HEK293 (cell line): ENCODE data around the gene MYOT.

ENCODE experiments used
- CTCF ChIA-PET: fragments of 350-600 bp; formaldehyde crosslinking; extraction: SDS; loops from one replicate; lab custom pipeline; 2021; ENCODE audit warnings: antibody characterized with exemption; lab: Yijun Ruan, JAX
- POLR2A ChIA-PET: fragments of 300-600 bp; formaldehyde crosslinking; extraction: SDS; loops from one replicate; lab custom pipeline; 2020; ENCODE audit warnings: antibody characterized with exemption, inconsistent platforms; lab: Yijun Ruan, JAX
- H3K27ac ChIP-seq: fragments of 200-500 bp; sonication (Bioruptor generic); 2 replicates; pipeline ENCODE4 v1.5.1; 2014; ENCODE audit warnings: low read depth, low read length, control low read depth, inconsistent platforms; ENCODE audit errors: extremely low read depth
- H3K36me3 ChIP-seq, 2 experiments: fragments of 200-500 bp in 1 of 2; sonication (Bioruptor generic) in 1 of 2; 1 replicate in 1 of 2; 2 replicates in 1 of 2; pipeline ENCODE4 v1.5.1; 2014 to 2017; ENCODE audit warnings: inconsistent platforms in 2 of 2, low read length in 2 of 2; ENCODE audit not compliant: control insufficient read depth in 2 of 2, insufficient read depth in 1 of 2
- H3K4me1 ChIP-seq: fragments of 200-500 bp; sonication (Bioruptor generic); 2 replicates; pipeline ENCODE4 v1.5.1; 2014; ENCODE audit warnings: mild to moderate bottlenecking, low read length, inconsistent platforms; ENCODE audit not compliant: control insufficient read depth, insufficient read depth
- H3K4me3 ChIP-seq: 2 replicates; pipeline ENCODE4 v1.5.1; 2011; ENCODE audit warnings: low read depth, mild to moderate bottlenecking, control low read depth, low read length, moderate library complexity
- H3K9me3 ChIP-seq: fragments of 200-500 bp; sonication (Bioruptor generic); 2 replicates; pipeline ENCODE4 v1.5.1; 2014; ENCODE audit warnings: low read depth, low read length, inconsistent platforms; ENCODE audit not compliant: control insufficient read depth, insufficient read depth
- BCL6B ChIP-seq: fragments of 450-650 bp; formaldehyde crosslinking; IDR thresholded peaks from 2 replicates; pipeline ENCODE4 v1.5.1; 2017; ENCODE audit warnings: missing biosample characterization, missing genetic modification characterization
- REPIN1 ChIP-seq: fragments of 450-650 bp; formaldehyde crosslinking; IDR thresholded peaks from 2 replicates; pipeline ENCODE4 v1.5.1; 2017; ENCODE audit warnings: missing biosample characterization, missing genetic modification characterization, low read depth
- SP2 ChIP-seq: fragments of 450-650 bp; formaldehyde crosslinking; IDR thresholded peaks from 2 replicates; pipeline ENCODE4 v1.5.1; 2016; ENCODE audit warnings: missing biosample characterization, missing genetic modification characterization
- TSHZ1 ChIP-seq: fragments of 450-650 bp; formaldehyde crosslinking; IDR thresholded peaks from 2 replicates; pipeline ENCODE4 v1.5.1; 2016; ENCODE audit warnings: missing biosample characterization, missing genetic modification characterization, borderline replicate concordance
- YY2 ChIP-seq: fragments of 450-650 bp; formaldehyde crosslinking; IDR thresholded peaks from 2 replicates; pipeline ENCODE4 v1.5.1; 2016; ENCODE audit warnings: missing biosample characterization, missing genetic modification characterization
- ZFHX2 ChIP-seq: fragments of 450-650 bp; formaldehyde crosslinking; conservative IDR thresholded peaks from 2 replicates; pipeline ENCODE4 v1.5.1; 2016; ENCODE audit warnings: missing biosample characterization, missing genetic modification characterization
- ZNF19 ChIP-seq: fragments of 450-650 bp; formaldehyde crosslinking; IDR thresholded peaks from 2 replicates; pipeline ENCODE4; 2016; ENCODE audit warnings: missing biosample characterization, missing genetic modification characterization, low read depth
- ZNF24 ChIP-seq: fragments of 450-650 bp; formaldehyde crosslinking; IDR thresholded peaks from 2 replicates; pipeline ENCODE4 v1.5.1; 2016; ENCODE audit warnings: missing biosample characterization, missing genetic modification characterization
- ZNF404 ChIP-seq: fragments of 450-650 bp; formaldehyde crosslinking; IDR thresholded peaks from 2 replicates; pipeline ENCODE4 v1.5.1; 2017; ENCODE audit warnings: missing biosample characterization, missing genetic modification characterization
- ZNF514 ChIP-seq: fragments of 450-650 bp; formaldehyde crosslinking; IDR thresholded peaks from 2 replicates; pipeline ENCODE4 v1.5.1; 2016; ENCODE audit warnings: missing biosample characterization, missing genetic modification characterization
- ZNF555 ChIP-seq: fragments of 450-650 bp; formaldehyde crosslinking; conservative IDR thresholded peaks from 2 replicates; pipeline ENCODE4 v1.5.1; 2017; ENCODE audit warnings: missing biosample characterization, mild to moderate bottlenecking, missing genetic modification characterization, inconsistent platforms
- ZNF561 ChIP-seq: fragments of 450-650 bp; IDR thresholded peaks from 2 replicates; pipeline ENCODE4 v1.5.1; 2018; ENCODE audit warnings: missing biosample characterization, missing genetic modification characterization, borderline replicate concordance
- ZNF624 ChIP-seq: fragments of 450-650 bp; formaldehyde crosslinking; IDR thresholded peaks from 2 replicates; pipeline ENCODE4 v1.5.1; 2017; ENCODE audit warnings: missing biosample characterization, missing genetic modification characterization
- ZNF792 ChIP-seq: fragments of 450-650 bp; formaldehyde crosslinking; IDR thresholded peaks from 2 replicates; pipeline ENCODE4 v1.5.1; 2016; ENCODE audit warnings: missing biosample characterization, missing genetic modification characterization
- ZNF830 ChIP-seq: fragments of 450-650 bp; IDR thresholded peaks from 2 replicates; pipeline ENCODE4 v1.5.0; 2018; ENCODE audit warnings: missing biosample characterization, missing genetic modification characterization, low read depth, mild to moderate bottlenecking, moderate library complexity
- ZSCAN18 ChIP-seq: fragments of 450-650 bp; formaldehyde crosslinking; IDR thresholded peaks from 2 replicates; pipeline ENCODE4 v1.5.1; 2016; ENCODE audit warnings: missing biosample characterization, missing genetic modification characterization
- ZSCAN30 ChIP-seq: fragments of 450-650 bp; IDR thresholded peaks from 2 replicates; pipeline ENCODE4 v1.5.1; 2018; ENCODE audit warnings: missing biosample characterization, mild to moderate bottlenecking, missing genetic modification characterization, moderate library complexity
- TF ChIP-seq, protein P1 (sequence below): fragments of 450-650 bp; formaldehyde crosslinking; IDR thresholded peaks from 2 replicates; pipeline ENCODE4 v1.5.1; 2016; ENCODE audit warnings: missing biosample characterization, missing genetic modification characterization
- TF ChIP-seq, protein P2 (sequence below): fragments of 450-650 bp; formaldehyde crosslinking; IDR thresholded peaks from 2 replicates; pipeline ENCODE4 v1.5.1; 2017; ENCODE audit warnings: missing biosample characterization, missing genetic modification characterization
- TF ChIP-seq, protein P3 (sequence below): fragments of 450-650 bp; formaldehyde crosslinking; conservative IDR thresholded peaks from 2 replicates; pipeline ENCODE4 v1.5.1; 2016; ENCODE audit warnings: low read depth, missing biosample characterization, missing genetic modification characterization

The MYOT gene

GRCh38 chr5:137833463-137833862, 34.2 kb upstream of the MYOT start (continued):
- no peak for TF ChIP-seq ZSCAN18 (tag by site-specific recombination)
- no peak for TF ChIP-seq ZNF792 (tag by site-specific recombination)
- no peak for TF ChIP-seq ZNF404 (tag by site-specific recombination)
- TF ChIP-seq ZNF19: no peak
- no peak for TF ChIP-seq ZNF555 (tag by site-specific recombination)
- TF ChIP-seq, protein P1, sequence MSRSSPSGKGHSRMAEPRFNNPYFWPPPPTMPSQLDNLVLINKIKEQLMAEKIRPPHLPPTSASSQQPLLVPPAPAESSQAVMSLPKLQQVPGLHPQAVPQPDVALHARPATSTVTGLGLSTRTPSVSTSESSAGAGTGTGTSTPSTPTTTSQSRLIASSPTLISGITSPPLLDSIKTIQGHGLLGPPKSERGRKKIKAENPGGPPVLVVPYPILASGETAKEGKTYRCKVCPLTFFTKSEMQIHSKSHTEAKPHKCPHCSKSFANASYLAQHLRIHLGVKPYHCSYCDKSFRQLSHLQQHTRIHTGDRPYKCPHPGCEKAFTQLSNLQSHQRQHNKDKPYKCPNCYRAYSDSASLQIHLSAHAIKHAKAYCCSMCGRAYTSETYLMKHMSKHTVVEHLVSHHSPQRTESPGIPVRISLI (tag by site-specific recombination): peak; percentile 98
- peak; percentile 67; the same call in 1 of the 2 replicates for TF ChIP-seq ZNF24
- TF ChIP-seq ZSCAN30 (tag by site-specific recombination): no peak

GRCh38 chr5:137834498-137835049, 33.1 kb upstream of the MYOT start:
- CTCF ChIA-PET: interaction anchor here (0.9 to 3.2 kb wide), 3 partner anchors 12 to 56 kb away, joined by 3 to 10 read pairs (median 4); partner anchors contain the start of gene PKD2L2
- TF ChIP-seq ZNF561 (tag by site-specific recombination) (no peak), ZNF830 (no peak), YY2 (tag by site-specific recombination) (no peak), SP2 (tag by site-specific recombination) (no peak), ZNF514 (tag by site-specific recombination) (no peak), ZFHX2 (tag by site-specific recombination) (no peak), REPIN1 (no peak), ZNF624 (tag by site-specific recombination) (no peak), BCL6B (tag by site-specific recombination) (no peak), TSHZ1 (tag by site-specific recombination) (no peak)
- TF ChIP-seq, protein P2, sequence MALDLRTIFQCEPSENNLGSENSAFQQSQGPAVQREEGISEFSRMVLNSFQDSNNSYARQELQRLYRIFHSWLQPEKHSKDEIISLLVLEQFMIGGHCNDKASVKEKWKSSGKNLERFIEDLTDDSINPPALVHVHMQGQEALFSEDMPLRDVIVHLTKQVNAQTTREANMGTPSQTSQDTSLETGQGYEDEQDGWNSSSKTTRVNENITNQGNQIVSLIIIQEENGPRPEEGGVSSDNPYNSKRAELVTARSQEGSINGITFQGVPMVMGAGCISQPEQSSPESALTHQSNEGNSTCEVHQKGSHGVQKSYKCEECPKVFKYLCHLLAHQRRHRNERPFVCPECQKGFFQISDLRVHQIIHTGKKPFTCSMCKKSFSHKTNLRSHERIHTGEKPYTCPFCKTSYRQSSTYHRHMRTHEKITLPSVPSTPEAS (tag by site-specific recombination): no peak
- TF ChIP-seq, protein P3, sequence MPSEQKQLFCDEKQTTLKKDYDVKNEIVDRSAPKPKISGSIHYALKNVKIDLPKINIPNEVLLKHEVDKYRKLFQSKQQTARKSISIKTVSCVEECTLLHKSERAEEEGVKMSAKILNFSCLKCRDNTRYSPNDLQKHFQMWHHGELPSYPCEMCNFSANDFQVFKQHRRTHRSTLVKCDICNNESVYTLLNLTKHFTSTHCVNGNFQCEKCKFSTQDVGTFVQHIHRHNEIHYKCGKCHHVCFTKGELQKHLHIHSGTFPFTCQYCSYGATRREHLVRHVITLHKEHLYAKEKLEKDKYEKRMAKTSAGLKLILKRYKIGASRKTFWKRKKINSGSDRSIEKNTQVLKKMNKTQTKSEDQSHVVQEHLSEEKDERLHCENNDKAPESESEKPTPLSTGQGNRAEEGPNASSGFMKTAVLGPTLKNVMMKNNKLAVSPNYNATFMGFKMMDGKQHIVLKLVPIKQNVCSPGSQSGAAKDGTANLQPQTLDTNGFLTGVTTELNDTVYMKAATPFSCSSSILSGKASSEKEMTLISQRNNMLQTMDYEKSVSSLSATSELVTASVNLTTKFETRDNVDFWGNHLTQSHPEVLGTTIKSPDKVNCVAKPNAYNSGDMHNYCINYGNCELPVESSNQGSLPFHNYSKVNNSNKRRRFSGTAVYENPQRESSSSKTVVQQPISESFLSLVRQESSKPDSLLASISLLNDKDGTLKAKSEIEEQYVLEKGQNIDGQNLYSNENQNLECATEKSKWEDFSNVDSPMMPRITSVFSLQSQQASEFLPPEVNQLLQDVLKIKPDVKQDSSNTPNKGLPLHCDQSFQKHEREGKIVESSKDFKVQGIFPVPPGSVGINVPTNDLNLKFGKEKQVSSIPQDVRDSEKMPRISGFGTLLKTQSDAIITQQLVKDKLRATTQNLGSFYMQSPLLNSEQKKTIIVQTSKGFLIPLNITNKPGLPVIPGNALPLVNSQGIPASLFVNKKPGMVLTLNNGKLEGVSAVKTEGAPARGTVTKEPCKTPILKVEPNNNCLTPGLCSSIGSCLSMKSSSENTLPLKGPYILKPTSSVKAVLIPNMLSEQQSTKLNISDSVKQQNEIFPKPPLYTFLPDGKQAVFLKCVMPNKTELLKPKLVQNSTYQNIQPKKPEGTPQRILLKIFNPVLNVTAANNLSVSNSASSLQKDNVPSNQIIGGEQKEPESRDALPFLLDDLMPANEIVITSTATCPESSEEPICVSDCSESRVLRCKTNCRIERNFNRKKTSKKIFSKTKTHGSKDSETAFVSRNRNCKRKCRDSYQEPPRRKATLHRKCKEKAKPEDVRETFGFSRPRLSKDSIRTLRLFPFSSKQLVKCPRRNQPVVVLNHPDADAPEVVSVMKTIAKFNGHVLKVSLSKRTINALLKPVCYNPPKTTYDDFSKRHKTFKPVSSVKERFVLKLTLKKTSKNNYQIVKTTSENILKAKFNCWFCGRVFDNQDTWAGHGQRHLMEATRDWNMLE (tag by site-specific recombination): no peak
- no peak overlapping the region for H3K27ac ChIP-seq
- H3K36me3 ChIP-seq: no peaks in the 10 kb centered on the region
- peaks cover 22% of the 10 kb centered on the region; the same call in 1 of the 2 replicates for H3K4me1 ChIP-seq
- POLR2A ChIA-PET: interaction anchor here (0.9 to 2.1 kb wide), 2 partner anchors 55 to 81 kb away, joined by 3 to 6 read pairs; partner anchors contain the start of genes HNRNPA0 and PKD2L2
- no peak overlapping the region for H3K4me3 ChIP-seq
- H3K9me3 ChIP-seq: no peaks in the 10 kb centered on the region
